HG03060 (cell line): Measurements from ENCODE around the gene COL4A1.

Source experiments
- ATAC-seq: cut with Tn5 transposase; IDR thresholded peaks from one replicate; pipeline ENCODE4 v1.9.1; 2021; ENCODE audit warnings: low read depth, moderate number of reproducible peaks; ENCODE audit not compliant: unreplicated experiment

COL4A1 gene

DNA sequence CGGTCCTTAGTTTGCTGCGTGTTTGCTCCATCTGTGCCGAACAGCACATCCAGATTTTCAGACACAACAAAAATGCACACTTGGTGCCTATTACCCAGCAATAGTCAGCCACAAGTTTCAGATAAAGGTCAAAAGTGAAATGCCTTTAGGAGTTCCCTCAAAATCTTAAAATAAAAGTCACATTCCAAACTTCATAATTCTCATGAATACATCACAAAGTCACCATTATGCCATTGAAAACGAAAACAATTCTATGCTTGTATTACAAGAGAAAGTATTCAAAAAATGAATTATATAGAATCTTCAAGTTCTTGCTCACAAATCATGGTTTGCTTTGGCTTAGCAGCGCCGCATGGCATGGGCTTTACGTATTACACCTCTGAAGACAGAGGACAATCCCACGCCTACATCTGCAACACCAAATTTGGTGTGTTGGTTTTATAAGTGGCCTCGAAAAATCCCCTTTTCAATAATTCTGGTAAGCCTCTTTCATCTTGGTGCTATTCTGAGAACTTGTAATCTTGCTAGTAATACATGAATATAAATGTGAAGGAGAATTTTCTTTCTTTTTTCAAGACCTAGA, 26.6 kb downstream of the COL4A1 start:
- no peak for ATAC-seq

DNA sequence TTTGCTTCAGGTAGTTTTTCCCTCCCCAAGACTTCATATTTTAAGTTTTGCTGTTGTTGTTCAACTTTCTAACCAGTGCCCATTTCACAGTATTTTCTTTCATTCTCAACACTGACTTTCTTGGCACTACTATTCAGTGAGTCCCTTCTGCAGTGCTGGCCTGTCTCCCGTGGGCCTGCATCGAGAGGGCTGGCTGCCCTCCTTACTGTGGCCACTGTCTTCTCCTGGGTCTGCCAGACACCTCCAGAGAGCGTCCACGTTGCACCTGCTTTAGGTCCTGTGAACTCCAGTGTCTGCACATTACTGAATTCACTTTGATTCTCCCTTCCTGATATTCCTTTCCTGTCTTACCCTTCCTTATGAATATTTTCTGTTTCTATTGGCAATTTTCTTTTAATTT, 27.3 kb downstream of the COL4A1 start:
- no peak for ATAC-seq

DNA sequence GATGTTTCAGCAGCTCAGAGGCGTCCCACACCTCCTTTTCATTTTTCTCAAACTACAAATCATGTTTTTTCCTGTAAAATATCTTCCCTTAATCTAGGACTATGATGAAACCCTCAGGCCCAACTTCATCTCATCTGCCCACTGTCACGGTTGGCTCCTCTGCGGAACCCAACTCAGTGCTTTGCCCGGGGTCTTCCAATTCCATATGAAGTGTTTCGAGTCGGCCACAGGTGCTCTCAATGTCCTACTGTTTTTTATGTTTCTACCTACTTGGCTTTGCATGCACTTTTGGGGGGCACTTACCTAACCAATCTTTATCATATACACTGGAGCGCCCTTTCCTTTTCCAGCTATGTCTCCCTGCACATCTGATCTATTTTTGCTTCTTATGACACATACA, 28.1 kb downstream of the COL4A1 start:
- no peak for ATAC-seq

DNA sequence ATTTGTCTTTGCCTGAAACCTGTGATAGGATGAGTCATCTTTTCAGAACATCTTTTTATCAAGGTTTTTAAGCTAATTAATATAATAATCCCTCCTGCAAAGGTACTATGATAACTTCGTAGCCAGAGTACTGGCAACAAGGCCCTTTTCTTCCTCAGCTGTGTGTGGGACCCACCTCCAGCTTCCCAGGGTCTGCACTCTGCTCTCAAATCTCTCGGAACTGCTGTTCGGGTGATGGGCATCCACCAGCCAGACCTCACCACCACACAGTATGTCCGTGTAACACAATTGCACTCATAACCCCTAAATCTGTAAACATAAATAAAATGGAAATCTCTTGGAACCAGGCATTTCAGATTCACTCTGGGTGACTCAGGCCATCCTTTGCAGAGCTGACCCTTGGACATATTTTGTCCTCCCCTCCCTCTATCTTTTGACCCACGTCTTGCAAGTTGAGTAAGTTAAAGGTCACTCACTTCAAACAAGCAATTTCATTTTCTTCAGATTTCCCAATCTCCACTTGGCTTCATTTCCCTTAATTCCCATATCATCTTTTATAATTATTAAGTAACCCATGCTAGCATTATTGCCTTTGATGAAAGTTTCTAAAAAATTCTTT, 29.5 kb downstream of the COL4A1 start:
- no peak for ATAC-seq

DNA sequence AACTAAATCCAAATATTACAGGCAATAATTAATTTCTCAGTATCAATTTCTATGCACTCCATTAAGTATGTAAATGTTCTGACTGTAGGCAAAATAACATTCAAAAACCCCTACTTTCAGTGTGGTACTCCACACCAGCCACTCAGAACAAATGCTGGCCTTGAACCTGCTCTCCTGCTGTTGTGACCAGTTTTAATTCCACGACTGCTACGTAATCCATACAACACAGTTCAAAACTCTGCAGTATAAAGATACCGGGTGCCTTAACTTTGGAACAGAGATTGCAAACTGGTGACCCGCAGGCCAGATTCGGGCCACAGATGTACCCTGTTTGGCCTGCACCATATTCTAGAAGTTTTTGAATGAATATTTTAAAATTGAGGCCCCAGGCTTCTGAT, 30.4 kb downstream of the COL4A1 start:
- no peak for ATAC-seq

DNA sequence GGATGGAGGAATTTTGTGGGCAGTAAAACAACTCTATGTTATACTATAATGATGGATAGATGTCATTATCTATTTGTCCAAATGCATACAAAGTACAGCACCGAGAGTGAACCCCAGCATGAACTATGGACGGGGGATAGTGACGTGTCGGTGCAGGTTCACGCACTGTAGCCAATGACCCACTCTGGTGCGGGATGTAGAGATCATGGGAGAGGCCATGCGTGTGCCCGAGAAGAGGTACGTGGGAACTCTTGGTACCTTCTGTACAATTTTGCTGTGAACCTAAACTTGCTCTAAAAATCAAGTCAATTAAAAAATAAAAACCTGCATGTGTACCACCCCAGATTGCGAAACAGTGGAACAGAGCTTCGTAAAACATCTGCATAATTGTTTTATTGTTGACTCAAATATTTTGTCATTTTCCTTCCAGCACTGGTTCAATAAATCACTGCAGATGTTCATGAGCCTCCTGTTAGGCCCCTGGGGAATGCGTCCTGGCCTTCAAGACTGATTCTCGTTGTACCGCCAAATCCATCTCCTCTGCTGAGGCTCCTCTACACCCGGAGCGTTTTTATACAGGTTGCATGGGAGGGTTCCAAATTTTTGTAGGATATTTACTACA, 30.9 kb downstream of the COL4A1 start:
- ATAC-seq, result no peak

DNA sequence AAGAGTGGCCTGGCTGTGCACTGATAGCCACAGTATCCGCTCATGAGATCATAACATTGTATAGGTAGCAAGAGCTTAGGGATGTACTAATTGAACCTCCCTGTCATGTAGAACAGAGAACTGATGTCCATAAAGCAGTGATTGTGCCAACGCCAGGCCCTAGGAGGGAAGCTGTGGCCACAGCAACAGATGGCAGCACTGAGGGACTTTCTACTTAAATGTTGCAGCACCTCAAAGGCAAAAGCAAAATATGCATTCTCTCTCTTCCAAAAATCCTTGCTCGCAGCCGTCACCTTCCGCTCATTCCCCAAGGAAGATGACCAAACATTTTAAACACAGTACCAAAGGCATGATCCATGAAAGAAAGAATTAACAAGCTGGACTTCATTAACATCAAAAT, 32.3 kb downstream of the COL4A1 start:
- ATAC-seq, result no peak

DNA sequence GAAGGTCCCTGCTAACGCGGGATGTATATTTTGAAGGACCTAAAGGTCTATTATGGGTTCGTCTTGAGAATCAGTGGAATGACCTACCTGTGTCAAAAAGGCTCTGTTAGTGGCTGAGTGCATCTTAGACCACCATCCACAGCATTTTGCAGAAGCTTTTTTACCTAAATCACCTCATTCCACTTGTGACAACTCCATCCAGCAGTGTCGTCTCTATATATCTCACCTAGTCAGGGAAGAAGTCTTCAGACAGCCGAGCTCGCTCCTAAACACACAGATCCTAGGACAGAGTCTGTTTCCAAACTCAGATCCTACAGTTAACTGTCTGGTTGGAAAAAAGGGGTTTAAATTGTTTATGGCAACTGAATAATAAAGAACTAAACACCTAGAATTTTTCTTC, 33.7 kb downstream of the COL4A1 start:
- ATAC-seq, result no peak

DNA sequence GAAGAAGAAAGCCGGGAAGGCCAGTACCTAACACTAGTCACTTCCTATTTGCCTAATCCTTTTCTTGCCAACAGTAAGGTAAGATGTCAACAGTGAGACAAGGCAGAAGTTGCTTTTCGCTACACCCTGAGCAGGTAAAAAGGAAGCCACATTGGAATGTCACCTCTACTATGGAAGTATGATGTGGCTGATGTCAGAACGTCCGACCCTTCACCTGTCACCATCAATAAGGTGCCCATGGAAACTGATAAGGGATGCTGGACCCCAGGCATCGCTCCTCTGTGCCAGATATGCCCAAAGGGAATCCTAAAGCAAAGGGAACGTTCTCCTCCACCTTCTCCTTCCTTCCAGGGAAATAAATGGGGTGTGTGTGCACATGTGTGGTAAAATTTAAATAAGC, 34.3 kb downstream of the COL4A1 start:
- ATAC-seq, result no peak

DNA sequence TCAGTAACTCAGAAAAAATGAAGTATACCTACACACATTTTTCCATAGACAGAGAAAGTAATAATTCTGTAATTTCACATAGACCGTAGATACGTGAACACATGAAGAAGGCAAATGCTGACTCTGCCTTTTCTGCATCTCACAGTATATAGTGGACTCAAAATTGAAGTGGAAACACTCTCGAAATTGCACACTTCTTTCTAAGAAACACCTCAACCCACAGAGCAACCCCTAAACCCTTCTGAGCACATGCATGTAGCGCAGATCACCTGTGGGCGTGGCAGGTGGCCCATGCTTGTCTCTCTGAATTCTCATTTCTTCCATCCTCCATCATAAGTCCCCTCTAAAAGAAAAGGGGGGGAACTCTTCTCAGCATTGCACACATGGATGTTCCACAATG, 34.7 kb downstream of the COL4A1 start:
- ATAC-seq, result no peak

DNA sequence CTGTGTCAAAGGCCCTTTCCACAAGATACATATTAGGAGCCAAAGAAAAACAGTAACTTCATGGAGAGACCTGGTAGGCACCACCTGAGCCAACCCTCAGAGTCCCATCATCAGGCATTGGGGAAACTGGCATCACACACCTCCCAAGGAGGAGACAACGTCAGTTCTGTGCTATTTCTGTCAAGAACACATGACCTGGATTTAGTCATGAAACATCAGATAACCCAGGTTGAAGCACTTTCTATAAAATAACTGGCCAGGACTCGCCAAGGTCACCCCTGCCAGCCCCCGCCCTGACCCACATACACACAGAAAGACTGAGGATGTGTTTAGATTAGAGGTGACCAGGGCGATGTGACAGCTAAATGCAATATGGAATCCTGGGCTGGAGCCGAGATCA, 35.6 kb downstream of the COL4A1 start:
- ATAC-seq, result no peak

DNA sequence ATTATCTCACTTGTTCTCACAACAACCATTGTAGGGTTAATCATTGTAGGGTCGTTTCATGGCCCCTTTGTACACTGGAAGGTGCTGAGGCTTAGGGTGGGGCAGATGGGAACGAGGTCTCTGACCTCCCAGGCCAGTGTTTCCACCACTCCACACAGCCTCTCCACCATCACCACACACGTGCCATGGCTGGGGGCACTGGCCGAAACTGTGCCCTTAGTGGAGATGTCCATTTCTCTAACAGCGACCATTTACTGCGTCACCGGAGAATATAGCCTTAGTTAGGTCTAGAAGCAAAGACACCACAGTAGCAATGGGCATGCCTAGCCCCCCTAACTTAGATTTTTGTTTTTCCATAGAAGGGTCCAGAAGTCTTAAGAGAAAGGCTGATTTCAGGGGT, 36.5 kb downstream of the COL4A1 start:
- ATAC-seq, result no peak

DNA sequence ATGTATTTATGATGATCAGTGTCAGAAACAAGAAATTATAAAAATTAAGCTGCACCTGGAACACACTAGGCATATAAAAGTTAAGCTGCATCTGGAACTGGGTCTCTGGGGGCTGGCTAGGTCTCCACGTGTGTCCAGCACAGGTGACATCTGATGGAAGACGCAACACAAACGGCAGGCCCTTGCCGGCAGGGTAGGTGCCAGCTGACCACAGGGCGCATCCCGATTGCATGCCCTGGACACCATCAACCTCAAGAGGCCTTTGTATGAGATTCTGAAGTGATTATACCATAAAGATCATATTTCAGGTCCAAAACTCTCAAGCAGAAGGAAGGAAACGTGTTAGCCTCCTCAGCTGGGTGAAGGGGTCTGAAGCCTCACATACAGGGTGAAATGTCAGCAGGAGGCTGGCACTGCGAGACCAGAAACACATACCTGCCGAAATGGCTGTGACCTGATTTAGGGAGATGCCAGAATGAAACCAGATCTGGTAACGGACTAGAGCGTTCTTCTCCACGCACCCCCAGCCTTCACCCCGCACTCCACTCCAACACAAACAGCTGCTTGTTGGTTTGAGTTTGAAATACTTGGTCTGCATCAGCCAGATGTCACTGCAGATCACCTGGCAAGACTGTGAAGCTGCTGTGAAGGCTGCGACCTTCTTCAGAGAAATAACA, 37.3 kb downstream of the COL4A1 start:
- no peak for ATAC-seq

DNA sequence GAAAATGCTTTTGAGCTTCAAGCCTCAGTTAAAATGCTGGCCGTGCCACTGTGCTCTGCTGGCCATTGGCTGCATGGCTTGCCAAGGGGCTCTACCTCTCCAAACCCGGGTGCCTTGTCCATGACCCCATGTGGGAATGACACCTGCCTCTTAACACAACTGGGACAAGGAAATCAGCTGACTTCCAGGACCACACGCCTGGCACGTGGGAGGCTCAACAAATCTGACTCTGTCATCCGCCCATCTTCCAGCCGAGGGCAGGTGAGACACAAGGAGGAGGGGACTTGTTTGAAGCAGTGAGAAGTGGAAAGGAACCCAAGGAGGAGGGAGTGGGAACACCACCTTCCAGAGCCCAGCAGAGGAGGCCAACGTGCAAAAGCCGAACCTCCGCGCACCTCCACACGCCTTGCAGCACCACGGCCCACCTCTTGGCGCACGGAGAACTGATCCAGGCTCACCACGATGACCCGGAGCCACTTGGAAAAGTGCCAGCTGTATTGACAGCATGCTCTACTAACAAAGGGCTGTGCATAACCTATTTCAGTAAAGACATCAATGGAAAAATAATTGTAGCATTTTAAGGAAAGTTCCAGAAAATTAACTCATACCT, 38.3 kb downstream of the COL4A1 start:
- no peak for ATAC-seq

DNA sequence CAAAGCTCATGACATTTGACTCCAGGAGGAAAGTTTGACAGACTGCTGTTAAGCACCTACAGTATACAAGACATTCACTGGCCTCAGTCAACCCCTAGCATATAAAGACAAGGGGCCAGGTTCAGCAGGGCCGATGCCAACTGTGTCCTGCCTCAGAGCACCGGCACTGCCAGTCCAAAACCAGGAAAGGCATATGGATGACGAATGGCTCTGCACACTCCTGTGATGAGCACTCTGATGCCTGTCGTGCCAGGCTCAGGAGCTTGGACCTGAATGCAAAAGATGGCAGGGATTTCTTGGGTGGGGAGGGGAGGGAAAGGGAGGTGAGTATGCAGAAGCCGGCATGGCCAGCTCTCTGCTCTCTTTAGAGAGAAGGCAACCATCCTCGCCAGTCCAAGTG, 38.9 kb downstream of the COL4A1 start:
- ATAC-seq, result no peak

DNA sequence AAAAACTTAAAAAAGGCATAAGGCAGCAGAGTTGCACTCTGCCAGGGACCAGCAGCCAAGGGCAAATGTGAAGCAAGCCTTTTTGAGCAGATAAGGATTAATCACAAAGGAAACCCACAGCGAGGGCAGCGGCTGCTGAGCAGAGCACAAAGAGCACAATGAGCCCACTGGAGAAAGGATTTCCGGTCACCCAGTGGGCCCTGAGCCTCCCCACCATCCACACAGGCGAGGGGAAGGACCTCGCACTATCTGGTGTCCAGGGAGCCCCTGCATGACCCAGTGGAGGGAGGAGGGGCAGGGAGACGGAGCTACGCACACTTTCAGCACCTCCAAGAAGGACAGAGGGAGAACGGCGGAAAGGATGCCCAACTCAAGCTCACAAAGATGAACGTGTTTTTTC, 40.0 kb downstream of the COL4A1 start:
- no peak for ATAC-seq

DNA sequence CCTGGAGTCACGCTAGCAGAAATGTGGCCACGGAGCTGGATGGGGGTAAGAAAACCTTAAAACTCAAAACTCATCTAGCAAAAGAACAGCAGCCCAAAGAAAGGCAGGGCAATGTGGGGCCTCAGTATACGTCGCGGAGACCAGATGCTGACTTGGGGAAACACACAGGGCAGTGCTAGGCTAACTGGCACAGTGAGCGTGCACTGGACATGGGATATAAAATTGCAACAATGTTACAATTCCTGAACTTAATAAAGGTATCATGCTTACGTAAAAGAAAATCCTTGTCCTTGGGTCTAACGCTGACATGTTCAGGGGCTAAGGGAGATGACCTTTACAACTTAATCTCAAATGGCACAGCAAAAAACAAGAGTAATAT, 40.5 kb downstream of the COL4A1 start:
- no peak for ATAC-seq

DNA sequence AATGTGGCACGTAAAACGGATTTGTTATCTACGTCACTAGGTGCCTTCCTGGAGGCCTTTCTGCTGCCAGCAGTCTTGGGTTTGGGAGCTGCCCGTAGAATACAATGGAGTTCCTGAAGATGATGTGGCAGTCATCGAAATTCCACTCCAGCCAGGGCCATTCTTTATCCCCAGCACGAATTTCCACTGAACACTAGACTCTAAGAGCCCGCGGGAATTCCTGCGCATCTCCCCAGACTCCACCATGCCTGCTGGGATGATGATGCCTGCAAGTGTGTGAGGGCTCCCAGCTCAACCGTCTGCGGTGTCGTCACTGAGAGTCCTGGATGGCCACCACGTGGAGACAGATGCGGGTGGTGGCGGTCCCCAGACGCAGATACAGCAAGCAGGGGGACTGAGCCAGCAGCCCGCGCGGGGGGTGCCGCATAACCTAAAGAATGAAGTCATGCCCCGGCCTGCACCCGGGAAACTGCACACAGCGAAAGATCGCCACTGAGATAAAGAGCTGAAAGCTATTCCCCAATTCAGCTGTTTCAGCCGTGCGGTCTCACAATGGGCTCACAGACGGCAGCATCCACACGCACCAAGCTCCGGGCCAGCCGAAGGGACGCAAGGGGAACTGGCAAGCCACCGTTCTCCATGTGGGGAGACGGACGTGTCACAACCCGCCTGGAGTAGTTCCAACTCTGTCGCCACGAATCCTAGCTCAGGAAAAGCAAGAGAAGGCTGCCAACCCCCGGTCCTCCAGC, 41.1 kb downstream of the COL4A1 start:
- ATAC-seq, result no peak

DNA sequence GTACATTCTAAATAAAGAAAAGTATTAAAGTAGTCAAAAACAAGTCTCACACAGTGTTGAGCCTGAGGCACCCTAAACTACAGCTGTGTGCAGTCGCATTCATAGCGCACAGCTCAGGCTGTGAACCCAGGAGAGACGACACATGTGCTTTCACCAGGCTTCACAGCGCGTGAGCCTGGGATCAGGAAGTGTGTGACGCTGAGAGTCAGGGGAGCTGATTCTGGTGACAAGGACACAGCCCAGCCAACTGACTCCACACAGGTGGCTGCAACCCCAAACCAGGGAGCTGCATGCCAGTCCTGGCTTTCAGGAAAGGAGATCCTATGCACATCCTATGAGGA, 41.6 kb downstream of the COL4A1 start:
- no peak for ATAC-seq

DNA sequence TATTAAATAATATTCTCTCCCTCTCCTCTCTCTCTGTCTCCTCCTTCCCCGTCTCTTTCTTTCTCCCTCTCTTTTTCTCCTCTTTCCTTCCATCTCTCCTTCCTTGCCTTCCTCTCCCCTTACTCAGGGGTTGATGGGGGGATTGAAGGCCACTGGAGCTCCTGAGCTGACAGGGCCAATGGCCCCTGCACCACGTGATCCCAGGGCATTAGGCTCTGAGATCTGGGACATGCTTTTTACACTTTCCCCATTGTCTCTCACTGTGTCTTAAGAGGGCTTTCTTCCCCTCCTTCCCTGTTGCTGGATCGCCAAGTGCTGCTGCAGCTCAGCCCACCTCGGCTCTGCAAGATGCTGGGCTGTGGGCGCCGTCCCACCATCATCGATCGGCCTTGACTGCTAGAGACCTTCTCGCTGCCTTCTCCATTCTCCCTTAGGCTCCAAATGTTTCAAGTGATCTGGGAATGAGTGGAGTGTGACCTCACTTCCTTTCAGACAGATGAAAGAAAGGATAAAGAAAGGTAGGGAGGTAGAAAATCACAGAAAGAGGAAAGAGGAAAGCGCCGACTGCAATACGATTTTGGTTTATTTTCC, 42.2 kb downstream of the COL4A1 start:
- no peak for ATAC-seq

DNA sequence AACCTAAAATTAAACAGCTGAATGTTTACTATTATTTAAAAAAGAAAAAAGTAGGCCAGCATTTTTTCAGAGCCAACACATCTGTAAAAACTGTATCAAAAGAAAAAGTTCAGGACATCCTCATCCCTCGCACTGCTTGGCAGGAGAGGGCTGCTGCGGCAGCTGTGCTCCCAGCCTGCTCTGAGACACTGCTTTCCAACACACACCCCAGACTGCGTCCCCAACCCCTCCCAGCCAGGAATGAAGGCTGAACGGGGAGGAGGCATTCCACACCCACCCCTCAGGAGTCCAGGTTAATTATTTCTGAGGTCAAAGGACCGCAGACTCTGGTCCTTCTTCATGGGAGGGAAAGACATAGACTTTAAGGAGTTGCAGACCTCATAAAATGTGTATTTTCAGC, 43.1 kb downstream of the COL4A1 start:
- ATAC-seq, result no peak
